Neural progenitor cell (in vitro differentiated cells): ENCODE data around the gene SPAG8. TPM values are rescaled to one million over a fixed set of nuclear protein-coding genes. Genes with fewer than 3 reads are reported as not detected.

Experiments
- DNase-seq: peaks from one replicate; pipeline ENCODE4 v3.0.0-alpha.2; 2016; ENCODE audit warnings: low spot score
- H2AFZ ChIP-seq: fragments of 200-600 bp; sonication (generic); replicated peaks from 2 replicates; pipeline ENCODE4 v1.6.1; 2016; ENCODE audit warnings: antibody characterized with exemption
- H3F3A ChIP-seq: fragments of 200-600 bp; sonication (generic); 2 replicates; pipeline ENCODE4 v1.6.1; 2016; ENCODE audit warnings: antibody characterized with exemption, low read depth
- H3K27ac ChIP-seq: fragments of 200-600 bp; sonication (generic); 2 replicates; pipeline ENCODE4 v1.5.1; 2016; ENCODE audit warnings: mild to moderate bottlenecking
- H3K27me3 ChIP-seq: fragments of 200-600 bp; sonication (generic); 2 replicates; pipeline ENCODE4 v1.6.1; 2016; ENCODE audit warnings: mild to moderate bottlenecking, moderate library complexity
- H3K36me3 ChIP-seq: fragments of 200-600 bp; sonication (generic); 2 replicates; pipeline ENCODE4 v1.5.1; 2016
- H3K4me1 ChIP-seq: fragments of 200-600 bp; sonication (generic); 2 replicates; pipeline ENCODE4 v1.6.1; 2016; ENCODE audit warnings: mixed run types
- H3K4me2 ChIP-seq: fragments of 200-600 bp; sonication (generic); 2 replicates; pipeline ENCODE4 v1.6.1; 2016
- H3K4me3 ChIP-seq: fragments of 200-600 bp; sonication (generic); 2 replicates; pipeline ENCODE4 v1.5.1; 2016
- H3K79me2 ChIP-seq: fragments of 200-600 bp; sonication (generic); 2 replicates; pipeline ENCODE4 v1.6.1; 2016; ENCODE audit warnings: low read depth
- H3K9ac ChIP-seq: fragments of 200-600 bp; sonication (generic); 2 replicates; pipeline ENCODE4 v1.6.1; 2016
- H3K9me3 ChIP-seq: fragments of 200-600 bp; sonication (generic); 2 replicates; pipeline ENCODE4 v1.5.1; 2016; ENCODE audit warnings: low read depth
- H4K20me1 ChIP-seq: fragments of 200-600 bp; sonication (generic); 2 replicates; pipeline ENCODE4 v1.6.1; 2016; ENCODE audit warnings: low read depth
- H3K27ac Mint-ChIP-seq: 3 replicates; pipeline ENCODE4 v1.8.0; 2021; ENCODE audit warnings: mixed read lengths
- H3K27me3 Mint-ChIP-seq: 2 replicates; pipeline ENCODE4 v1.8.0; 2022; ENCODE audit warnings: low read depth, mild to moderate bottlenecking, inconsistent platforms, moderate library complexity, mixed read lengths; ENCODE audit not compliant: insufficient read depth
- H3K36me3 Mint-ChIP-seq: 3 replicates; pipeline ENCODE4 v1.8.0; 2021; ENCODE audit warnings: mixed read lengths
- H3K4me1 Mint-ChIP-seq: 3 replicates; pipeline ENCODE4 v1.8.0; 2021; ENCODE audit warnings: mixed read lengths
- H3K4me3 Mint-ChIP-seq: 3 replicates; pipeline ENCODE4 v1.8.0; 2021; ENCODE audit warnings: mild to moderate bottlenecking, moderate library complexity, mixed read lengths
- H3K9me3 Mint-ChIP-seq: 3 replicates; pipeline ENCODE4 v1.8.0; 2020; ENCODE audit warnings: mixed read lengths
- EZH2 ChIP-seq: fragments of 200-600 bp; sonication (generic); IDR thresholded peaks from 2 replicates; pipeline ENCODE4 v1.6.1; 2017; ENCODE audit warnings: antibody characterized with exemption, mild to moderate bottlenecking, moderate library complexity
- EZH2phosphoT487 ChIP-seq: fragments of 200-600 bp; sonication (generic); IDR thresholded peaks from 2 replicates; pipeline ENCODE4 v1.6.1; 2017; ENCODE audit warnings: antibody characterized with exemption
- total RNA-seq: library from RNA; depleted of rRNA; stranded (reverse); fragments of >200 nt; gene quantifications from 2 replicates; pipeline ENCODE4 v1.2.3, GENCODE V29; 2015; ENCODE audit warnings: low replicate concordance
- TF ChIP-seq, protein P1 (sequence below): fragments of 200-600 bp; sonication (generic); IDR thresholded peaks from 2 replicates; pipeline ENCODE4 v1.5.1; 2017; ENCODE audit warnings: antibody characterized with exemption, mild to moderate bottlenecking

SPAG8 gene
- total RNA-seq, 1 donor from 2014 or later = 1.6 TPM

DNA sequence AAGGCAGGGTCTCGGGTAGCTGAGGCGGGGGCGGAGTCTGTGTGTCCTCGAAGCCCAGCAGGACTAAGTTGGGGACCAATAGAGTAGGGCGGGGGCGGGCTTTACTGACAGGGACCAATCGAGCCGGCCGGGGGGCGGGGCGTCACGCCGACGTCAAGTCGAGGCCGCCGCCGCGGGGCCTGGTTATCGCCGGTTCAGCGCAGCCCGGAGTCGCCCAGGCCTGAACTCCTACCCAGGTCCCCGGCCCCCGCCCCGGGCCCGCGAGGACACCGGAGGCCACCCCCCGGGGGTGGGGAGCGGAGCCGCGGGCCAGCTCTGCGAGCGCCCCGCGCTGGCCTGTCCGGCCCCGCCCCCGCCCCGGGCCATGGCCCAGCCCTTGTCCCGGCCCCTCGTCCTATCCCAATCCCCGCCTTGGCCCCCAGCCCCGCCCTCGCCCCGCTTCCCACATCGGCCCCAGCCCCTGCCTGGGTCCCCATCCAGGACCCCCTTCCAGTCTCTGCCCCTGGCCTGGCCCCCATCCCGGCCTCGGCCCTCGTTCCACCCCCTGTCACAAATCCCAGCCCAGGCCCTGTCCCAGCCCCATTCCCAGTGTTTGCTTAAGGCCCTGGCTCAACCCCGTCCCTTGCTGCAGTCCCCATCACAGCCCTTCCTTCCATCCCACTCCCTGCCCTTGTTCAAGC, 17.2 kb upstream of the SPAG8 start, which contains the start of gene TMEM8B:
Gene TMEM8B, plus strand, starts transcription at position 145 of the 680 bp plus-strand sequence. Its CDS starts 220 bp downstream, at position 365.
- H3K4me3 ChIP-seq = peak within 1 kb of the TSS; percentile 86
- H3F3A ChIP-seq = peaks cover 11% of the 10 kb centered on the region
- peak; percentile 99 for DNase-seq
- H3K4me1 ChIP-seq = peaks cover 11% of the 10 kb centered on the region
- peaks cover 3% of the 10 kb centered on the region for H4K20me1 ChIP-seq
- no peaks in the 10 kb centered on the region for H3K9me3 Mint-ChIP-seq
- no peaks in the 10 kb centered on the region for H3K27me3 ChIP-seq
- peaks cover 5% of the 10 kb centered on the region for H3K27me3 Mint-ChIP-seq
- H3K27ac ChIP-seq = no peak within 1 kb of the TSS
- H3K36me3 Mint-ChIP-seq = no peaks in the 10 kb centered on the region
- H3K4me3 Mint-ChIP-seq = peak within 1 kb of the TSS; percentile 93
- peak within 1 kb of the TSS; percentile 96 for H2AFZ ChIP-seq
- no peaks in the 10 kb centered on the region for H3K9me3 ChIP-seq
- TF ChIP-seq EZH2 (no peak), EZH2phosphoT487 (no peak)
- TF ChIP-seq, protein P1, sequence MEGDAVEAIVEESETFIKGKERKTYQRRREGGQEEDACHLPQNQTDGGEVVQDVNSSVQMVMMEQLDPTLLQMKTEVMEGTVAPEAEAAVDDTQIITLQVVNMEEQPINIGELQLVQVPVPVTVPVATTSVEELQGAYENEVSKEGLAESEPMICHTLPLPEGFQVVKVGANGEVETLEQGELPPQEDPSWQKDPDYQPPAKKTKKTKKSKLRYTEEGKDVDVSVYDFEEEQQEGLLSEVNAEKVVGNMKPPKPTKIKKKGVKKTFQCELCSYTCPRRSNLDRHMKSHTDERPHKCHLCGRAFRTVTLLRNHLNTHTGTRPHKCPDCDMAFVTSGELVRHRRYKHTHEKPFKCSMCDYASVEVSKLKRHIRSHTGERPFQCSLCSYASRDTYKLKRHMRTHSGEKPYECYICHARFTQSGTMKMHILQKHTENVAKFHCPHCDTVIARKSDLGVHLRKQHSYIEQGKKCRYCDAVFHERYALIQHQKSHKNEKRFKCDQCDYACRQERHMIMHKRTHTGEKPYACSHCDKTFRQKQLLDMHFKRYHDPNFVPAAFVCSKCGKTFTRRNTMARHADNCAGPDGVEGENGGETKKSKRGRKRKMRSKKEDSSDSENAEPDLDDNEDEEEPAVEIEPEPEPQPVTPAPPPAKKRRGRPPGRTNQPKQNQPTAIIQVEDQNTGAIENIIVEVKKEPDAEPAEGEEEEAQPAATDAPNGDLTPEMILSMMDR = no peak
- peak within 1 kb of the TSS; percentile 53 for H3K9ac ChIP-seq
- H3K4me2 ChIP-seq = peak within 1 kb of the TSS; percentile 87
- peaks cover 48% of the 10 kb centered on the region for H3K4me1 Mint-ChIP-seq
- no peaks in the 10 kb centered on the region for H3K36me3 ChIP-seq
- H3K79me2 ChIP-seq = no peaks in the 10 kb centered on the region
- peak within 1 kb of the TSS; percentile 97 for H3K27ac Mint-ChIP-seq

DNA sequence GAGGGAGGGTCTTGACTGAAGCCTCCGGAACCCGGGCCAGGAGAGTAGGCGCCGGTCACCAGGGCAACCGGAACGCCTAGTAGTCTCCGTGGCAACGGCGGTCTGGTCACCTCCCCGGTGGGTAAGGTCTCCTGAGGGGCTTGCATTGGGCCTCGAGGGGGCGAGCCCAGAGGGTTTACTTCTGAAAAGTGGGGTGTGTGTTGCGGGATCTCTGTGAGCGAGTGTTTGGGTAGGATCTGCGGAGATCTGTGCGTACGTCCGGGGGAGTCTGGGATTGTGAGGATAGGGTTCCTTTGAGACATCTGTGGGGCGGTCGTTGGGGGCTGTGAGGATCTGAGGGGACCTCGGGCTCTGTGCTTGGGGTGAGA, 16.6 kb upstream of the SPAG8 start, which contains the start of gene FAM221B:
Gene FAM221B, minus strand, starts transcription at position 17 of the 368 bp plus-strand sequence. CDS start 2,571 bp downstream, outside the sequence.
- Histone ChIP-seq H3K4me2 (peak within 1 kb of the TSS; percentile 87), H3K79me2 (no peaks in the 10 kb centered on the region), H4K20me1 (peaks cover 3% of the 10 kb centered on the region), H3K27me3 (no peaks in the 10 kb centered on the region), H3K4me1 (peaks cover 11% of the 10 kb centered on the region), H3K27ac (no peak within 1 kb of the TSS), H2AFZ (peak within 1 kb of the TSS; percentile 96), H3K4me3 (peak within 1 kb of the TSS; percentile 86), H3K9ac (peak within 1 kb of the TSS; percentile 53), H3K36me3 (no peaks in the 10 kb centered on the region), H3K9me3 (no peaks in the 10 kb centered on the region), H3F3A (peaks cover 11% of the 10 kb centered on the region)
- H3K36me3 Mint-ChIP-seq = no peaks in the 10 kb centered on the region
- peaks cover 48% of the 10 kb centered on the region for H3K4me1 Mint-ChIP-seq
- H3K4me3 Mint-ChIP-seq = peak within 1 kb of the TSS; percentile 93
- DNase-seq = peak; percentile 89
- H3K9me3 Mint-ChIP-seq = no peaks in the 10 kb centered on the region
- peak within 1 kb of the TSS; percentile 97 for H3K27ac Mint-ChIP-seq
- TF ChIP-seq EZH2 (no peak), EZH2phosphoT487 (no peak)
- TF ChIP-seq, protein P1 = no peak
- H3K27me3 Mint-ChIP-seq = peaks cover 5% of the 10 kb centered on the region

DNA sequence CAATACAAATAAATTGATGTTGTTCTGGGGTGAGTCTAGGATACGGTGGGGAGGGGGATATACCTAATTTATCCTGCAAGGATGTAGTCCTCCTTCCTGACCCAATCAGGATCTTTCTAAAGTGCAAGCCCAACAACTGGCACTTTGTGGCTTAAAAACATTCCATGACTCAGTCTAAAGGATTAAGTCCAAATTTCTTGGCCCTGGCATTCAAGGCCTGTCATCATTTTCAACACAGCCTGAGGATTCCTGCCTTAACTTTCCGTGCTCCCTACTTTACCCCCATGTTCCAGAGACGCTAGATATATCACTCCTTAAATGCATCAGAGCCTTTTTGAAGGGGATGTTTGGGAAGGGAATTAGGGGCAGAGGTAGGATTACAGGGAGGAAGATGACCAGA, 15.4 kb upstream of the SPAG8 start:
- H3K4me3 ChIP-seq = no peak overlapping the region
- H3K4me3 Mint-ChIP-seq = peak overlapping the region; percentile 31
- no peak overlapping the region for H3K9ac ChIP-seq
- H3F3A ChIP-seq = peaks cover 11% of the 10 kb centered on the region
- H3K27me3 ChIP-seq = no peaks in the 10 kb centered on the region
- no peaks in the 10 kb centered on the region for H3K9me3 ChIP-seq
- H3K27ac Mint-ChIP-seq = peak overlapping the region; percentile 4
- H3K36me3 Mint-ChIP-seq = no peaks in the 10 kb centered on the region
- TF ChIP-seq EZH2phosphoT487 (no peak), EZH2 (no peak)
- TF ChIP-seq, protein P1 = no peak
- H4K20me1 ChIP-seq = peaks cover 3% of the 10 kb centered on the region
- H3K4me2 ChIP-seq = no peak overlapping the region
- no peak overlapping the region for H3K27ac ChIP-seq
- no peaks in the 10 kb centered on the region for H3K79me2 ChIP-seq
- no peaks in the 10 kb centered on the region for H3K36me3 ChIP-seq
- peaks cover 5% of the 10 kb centered on the region for H3K27me3 Mint-ChIP-seq
- H3K4me1 Mint-ChIP-seq = peaks cover 45% of the 10 kb centered on the region
- H3K4me1 ChIP-seq = peaks cover 11% of the 10 kb centered on the region
- no peak for DNase-seq
- no peak overlapping the region for H2AFZ ChIP-seq
- no peaks in the 10 kb centered on the region for H3K9me3 Mint-ChIP-seq
